GM12878 (cell line): Measurements from ENCODE around the gene CASR. TPM values are rescaled to one million over a fixed set of nuclear protein-coding genes. Genes with fewer than 3 reads are reported as not detected.

Source experiments
- DPF2 ChIP-seq: fragments of 450-650 bp; IDR thresholded peaks from 2 replicates; pipeline ENCODE4 v1.6.1; 2017; ENCODE audit warnings: mild to moderate bottlenecking
- HDAC6 ChIP-seq: fragments of 200-600 bp; sonication (generic); IDR thresholded peaks from one replicate; pipeline ENCODE4 v1.8.0; 2017; ENCODE audit warnings: antibody characterized with exemption; ENCODE audit not compliant: unreplicated experiment
- NR2F1 ChIP-seq: fragments of 450-650 bp; conservative IDR thresholded peaks from 2 replicates; pipeline ENCODE4 v1.6.1; 2017; ENCODE audit warnings: mild to moderate bottlenecking
- POLR2AphosphoS5 ChIP-seq: IDR thresholded peaks from 2 replicates; pipeline ENCODE4 v1.6.1; 2011; ENCODE audit warnings: mild to moderate bottlenecking, low read length, inconsistent platforms
- RAD21 ChIP-seq: IDR thresholded peaks from 2 replicates; pipeline ENCODE4 v1.6.1; 2011; ENCODE audit warnings: mild to moderate bottlenecking, low read depth, low read length, moderate library complexity; ENCODE audit not compliant: insufficient read depth
- RB1 ChIP-seq: fragments of 450-650 bp; formaldehyde crosslinking; IDR thresholded peaks from 2 replicates; pipeline ENCODE4 v1.6.1; 2017; ENCODE audit warnings: mild to moderate bottlenecking, borderline replicate concordance
- RUNX3 ChIP-seq: IDR thresholded peaks from 2 replicates; pipeline ENCODE4 v1.6.1; 2012; ENCODE audit warnings: low read length, inconsistent platforms
- polyA plus RNA-seq, 11 experiments: library from polyadenylated mRNA; depleted of rRNA in 4 of 11; unstranded in 6 of 11; stranded (reverse) in 5 of 11; fragments of >200 nt; fragmentation: Nextera tagmentation in 4 of 11; fragmentation: Illumina TruSeq in 1 of 11; extraction: Ambion mirVana in 4 of 11; extraction: Trizol in 1 of 11; gene quantifications; 1 replicate in 1 of 11; 2 replicates in 10 of 11; pipeline versions ENCODE4 v1.2.1 to v1.2.3, GENCODE V29; 2011 to 2016; ENCODE audit warnings: inconsistent platforms in 2 of 11, missing spikeins in 2 of 11, low read depth in 1 of 11
- total RNA-seq, 4 experiments: library from RNA; depleted of rRNA in 3 of 4; stranded (reverse); fragments of >200 nt in 3 of 4; fragmentation: Illumina TruSeq in 1 of 4; extraction: Trizol in 1 of 4; gene quantifications; 2 replicates each; pipeline versions ENCODE4 v1.2.1 to v1.2.3, GENCODE V29; 2013 to 2021
- TF ChIP-seq, protein P1 (sequence below): fragments of 450-650 bp; IDR thresholded peaks from 2 replicates; pipeline ENCODE4 v1.6.1; 2016; ENCODE audit warnings: mild to moderate bottlenecking
- TF ChIP-seq, protein P2 (sequence below): fragments of 450-650 bp; IDR thresholded peaks from 2 replicates; pipeline ENCODE4 v1.6.1; 2016; ENCODE audit warnings: mild to moderate bottlenecking, moderate library complexity, borderline replicate concordance
- TF ChIP-seq, protein P3 (sequence below): fragments of 450-650 bp; conservative IDR thresholded peaks from 2 replicates; pipeline ENCODE4 v1.6.1; 2017; ENCODE audit warnings: mild to moderate bottlenecking, moderate library complexity
- TF ChIP-seq, protein P4 (sequence below): fragments of 450-650 bp; IDR thresholded peaks from 2 replicates; pipeline ENCODE4 v1.6.1; 2016; ENCODE audit warnings: mild to moderate bottlenecking

The CASR gene
- total and polyA plus RNA-seq, 10 of the 15 experiments (the other 5 are each of a cell fraction or from before 2014, with no cell fraction given), result 0.04 to 0.37 (median 0.11) TPM

DNA sequence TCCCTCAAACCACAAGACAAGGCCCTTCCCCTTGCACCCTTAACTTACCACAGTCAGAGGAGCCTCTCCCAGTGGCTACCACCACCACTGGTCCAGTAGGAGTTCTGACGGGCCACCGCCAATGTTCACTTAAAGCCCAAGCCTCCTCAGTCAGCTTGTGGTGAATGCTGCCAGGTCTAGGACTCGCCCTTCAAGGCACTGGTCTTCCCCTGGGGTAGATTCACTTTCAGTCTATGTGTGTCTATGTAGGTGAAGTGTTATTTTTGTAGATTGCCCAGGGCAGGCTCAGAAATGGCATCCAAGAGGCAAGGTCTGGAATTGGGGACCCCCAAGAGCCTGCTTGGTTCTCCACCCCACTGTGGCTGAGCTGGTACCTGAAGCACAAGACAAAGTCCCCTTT is 15.4 kb upstream of the CASR start (continued):
- no peak for TF ChIP-seq RB1
- no peak for TF ChIP-seq NR2F1
- TF ChIP-seq, protein P1, sequence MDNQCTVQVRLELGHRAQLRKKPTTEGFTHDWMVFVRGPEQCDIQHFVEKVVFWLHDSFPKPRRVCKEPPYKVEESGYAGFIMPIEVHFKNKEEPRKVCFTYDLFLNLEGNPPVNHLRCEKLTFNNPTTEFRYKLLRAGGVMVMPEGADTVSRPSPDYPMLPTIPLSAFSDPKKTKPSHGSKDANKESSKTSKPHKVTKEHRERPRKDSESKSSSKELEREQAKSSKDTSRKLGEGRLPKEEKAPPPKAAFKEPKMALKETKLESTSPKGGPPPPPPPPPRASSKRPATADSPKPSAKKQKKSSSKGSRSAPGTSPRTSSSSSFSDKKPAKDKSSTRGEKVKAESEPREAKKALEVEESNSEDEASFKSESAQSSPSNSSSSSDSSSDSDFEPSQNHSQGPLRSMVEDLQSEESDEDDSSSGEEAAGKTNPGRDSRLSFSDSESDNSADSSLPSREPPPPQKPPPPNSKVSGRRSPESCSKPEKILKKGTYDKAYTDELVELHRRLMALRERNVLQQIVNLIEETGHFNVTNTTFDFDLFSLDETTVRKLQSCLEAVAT, result no peak
- no peak for TF ChIP-seq DPF2
- TF ChIP-seq RAD21, result no peak
- no peak for TF ChIP-seq RUNX3
- TF ChIP-seq, protein P2, sequence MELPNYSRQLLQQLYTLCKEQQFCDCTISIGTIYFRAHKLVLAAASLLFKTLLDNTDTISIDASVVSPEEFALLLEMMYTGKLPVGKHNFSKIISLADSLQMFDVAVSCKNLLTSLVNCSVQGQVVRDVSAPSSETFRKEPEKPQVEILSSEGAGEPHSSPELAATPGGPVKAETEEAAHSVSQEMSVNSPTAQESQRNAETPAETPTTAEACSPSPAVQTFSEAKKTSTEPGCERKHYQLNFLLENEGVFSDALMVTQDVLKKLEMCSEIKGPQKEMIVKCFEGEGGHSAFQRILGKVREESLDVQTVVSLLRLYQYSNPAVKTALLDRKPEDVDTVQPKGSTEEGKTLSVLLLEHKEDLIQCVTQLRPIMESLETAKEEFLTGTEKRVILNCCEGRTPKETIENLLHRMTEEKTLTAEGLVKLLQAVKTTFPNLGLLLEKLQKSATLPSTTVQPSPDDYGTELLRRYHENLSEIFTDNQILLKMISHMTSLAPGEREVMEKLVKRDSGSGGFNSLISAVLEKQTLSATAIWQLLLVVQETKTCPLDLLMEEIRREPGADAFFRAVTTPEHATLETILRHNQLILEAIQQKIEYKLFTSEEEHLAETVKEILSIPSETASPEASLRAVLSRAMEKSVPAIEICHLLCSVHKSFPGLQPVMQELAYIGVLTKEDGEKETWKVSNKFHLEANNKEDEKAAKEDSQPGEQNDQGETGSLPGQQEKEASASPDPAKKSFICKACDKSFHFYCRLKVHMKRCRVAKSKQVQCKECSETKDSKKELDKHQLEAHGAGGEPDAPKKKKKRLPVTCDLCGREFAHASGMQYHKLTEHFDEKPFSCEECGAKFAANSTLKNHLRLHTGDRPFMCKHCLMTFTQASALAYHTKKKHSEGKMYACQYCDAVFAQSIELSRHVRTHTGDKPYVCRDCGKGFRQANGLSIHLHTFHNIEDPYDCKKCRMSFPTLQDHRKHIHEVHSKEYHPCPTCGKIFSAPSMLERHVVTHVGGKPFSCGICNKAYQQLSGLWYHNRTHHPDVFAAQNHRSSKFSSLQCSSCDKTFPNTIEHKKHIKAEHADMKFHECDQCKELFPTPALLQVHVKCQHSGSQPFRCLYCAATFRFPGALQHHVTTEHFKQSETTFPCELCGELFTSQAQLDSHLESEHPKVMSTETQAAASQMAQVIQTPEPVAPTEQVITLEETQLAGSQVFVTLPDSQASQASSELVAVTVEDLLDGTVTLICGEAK, result no peak
- TF ChIP-seq, protein P3, sequence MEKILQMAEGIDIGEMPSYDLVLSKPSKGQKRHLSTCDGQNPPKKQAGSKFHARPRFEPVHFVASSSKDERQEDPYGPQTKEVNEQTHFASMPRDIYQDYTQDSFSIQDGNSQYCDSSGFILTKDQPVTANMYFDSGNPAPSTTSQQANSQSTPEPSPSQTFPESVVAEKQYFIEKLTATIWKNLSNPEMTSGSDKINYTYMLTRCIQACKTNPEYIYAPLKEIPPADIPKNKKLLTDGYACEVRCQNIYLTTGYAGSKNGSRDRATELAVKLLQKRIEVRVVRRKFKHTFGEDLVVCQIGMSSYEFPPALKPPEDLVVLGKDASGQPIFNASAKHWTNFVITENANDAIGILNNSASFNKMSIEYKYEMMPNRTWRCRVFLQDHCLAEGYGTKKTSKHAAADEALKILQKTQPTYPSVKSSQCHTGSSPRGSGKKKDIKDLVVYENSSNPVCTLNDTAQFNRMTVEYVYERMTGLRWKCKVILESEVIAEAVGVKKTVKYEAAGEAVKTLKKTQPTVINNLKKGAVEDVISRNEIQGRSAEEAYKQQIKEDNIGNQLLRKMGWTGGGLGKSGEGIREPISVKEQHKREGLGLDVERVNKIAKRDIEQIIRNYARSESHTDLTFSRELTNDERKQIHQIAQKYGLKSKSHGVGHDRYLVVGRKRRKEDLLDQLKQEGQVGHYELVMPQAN, result no peak
- TF ChIP-seq POLR2AphosphoS5, result no peak
- TF ChIP-seq, protein P4, sequence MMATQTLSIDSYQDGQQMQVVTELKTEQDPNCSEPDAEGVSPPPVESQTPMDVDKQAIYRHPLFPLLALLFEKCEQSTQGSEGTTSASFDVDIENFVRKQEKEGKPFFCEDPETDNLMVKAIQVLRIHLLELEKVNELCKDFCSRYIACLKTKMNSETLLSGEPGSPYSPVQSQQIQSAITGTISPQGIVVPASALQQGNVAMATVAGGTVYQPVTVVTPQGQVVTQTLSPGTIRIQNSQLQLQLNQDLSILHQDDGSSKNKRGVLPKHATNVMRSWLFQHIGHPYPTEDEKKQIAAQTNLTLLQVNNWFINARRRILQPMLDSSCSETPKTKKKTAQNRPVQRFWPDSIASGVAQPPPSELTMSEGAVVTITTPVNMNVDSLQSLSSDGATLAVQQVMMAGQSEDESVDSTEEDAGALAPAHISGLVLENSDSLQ, result no peak
- no peak for TF ChIP-seq HDAC6
